SU-DHL-6 (cell line): ENCODE results near the gene ARMC5.

Experiments
- CTCF ChIP-seq: fragments of 200-600 bp; sonication (generic); IDR thresholded peaks from one replicate; pipeline ENCODE4 v1.5.1; 2017; ENCODE audit warnings: antibody characterized with exemption, mild to moderate bottlenecking, low read length, moderate library complexity; ENCODE audit not compliant: insufficient read depth, poor library complexity, severe bottlenecking
- EZH2phosphoT487 ChIP-seq: fragments of 200-600 bp; sonication (generic), shearing (Covaris generic); conservative IDR thresholded peaks from 2 replicates; pipeline ENCODE4 v1.6.1; 2018; ENCODE audit warnings: mild to moderate bottlenecking, antibody characterized with exemption, low read length, moderate library complexity, mixed read lengths

DNA sequence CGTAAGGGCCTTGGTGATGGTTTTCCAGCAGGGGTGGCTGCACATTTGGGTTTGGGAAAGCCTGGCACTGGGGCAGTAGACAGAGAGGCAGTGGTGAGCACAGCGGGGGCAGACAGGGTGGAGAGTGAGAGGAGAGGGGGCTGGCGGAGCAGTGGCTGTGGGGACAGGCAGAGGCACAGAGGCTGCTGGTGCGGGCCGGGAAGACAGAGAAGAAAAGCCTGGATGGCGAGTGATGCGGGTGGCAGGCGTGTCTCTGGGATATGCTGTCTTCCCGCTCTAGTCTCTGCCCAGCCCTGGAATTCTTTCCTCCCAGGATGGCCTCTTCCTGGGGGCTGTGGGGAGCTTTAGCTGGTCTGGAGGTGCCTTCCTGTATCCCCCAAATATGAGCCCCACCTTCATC lies 49.2 kb upstream of the ARMC5 start:
- TF ChIP-seq CTCF (no peak), EZH2phosphoT487 (no peak)
